Sciatic nerve (tissue), 2 donors: ENCODE results near the gene WWOX. TPM values are rescaled to one million over a fixed set of nuclear protein-coding genes. Genes with fewer than 3 reads are reported as not detected.

Experiments
- ATAC-seq: fragments of 200-7000 bp; cut with Tn5 transposase; one replicate; pipeline ENCODE4 v1.9.1; 2020; ENCODE audit warnings: mild to moderate bottlenecking, moderate library complexity
- DNase-seq: peaks from one replicate; pipeline ENCODE4 v3.0.0-alpha.2; 2020; ENCODE audit warnings: low spot score
- intact Hi-C: fragments of 100-400 bp; cut with DNase I; formaldehyde crosslinking; loops from one replicate; pipeline ENCODE4 v1.14.2; 2022
- total RNA-seq: library from RNA; stranded (reverse); fragmentation: NEBNext Ultra II Directional; extraction: Animal tissue kit (Norgen Biotek cat#: 25700); gene quantifications from one replicate; pipeline ENCODE4 v1.2.1, GENCODE V29; 2021
- donor health status: DM: no; HTN: no; CAD: no.
- donor health status: DM: no; HTN: no; CAD: no.

The WWOX gene
- total RNA-seq, 1 donor from 2014 or later = 30.7 TPM

DNA sequence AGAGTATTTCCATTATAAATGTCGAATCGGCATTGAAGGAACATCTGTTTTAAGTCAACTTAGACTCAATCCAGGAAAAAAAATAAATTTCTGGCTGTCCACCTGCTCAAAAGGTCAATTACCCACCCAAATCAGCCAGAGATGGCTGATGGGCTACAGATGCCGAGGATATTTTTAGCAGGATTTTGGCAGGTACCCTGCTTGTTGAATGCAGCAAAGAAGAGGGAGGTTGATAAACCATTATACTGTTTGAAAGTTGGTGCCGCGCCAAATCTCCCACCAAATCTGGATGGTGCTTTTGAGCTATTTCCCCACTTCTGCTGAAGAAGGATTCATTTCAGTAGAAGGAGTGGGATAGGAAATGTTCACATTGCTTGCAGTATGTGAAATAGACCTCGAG, 963.4 kb downstream of the WWOX start:
- intact Hi-C loops = no loop called here
- no peak for DNase-seq
- no peak for ATAC-seq

DNA sequence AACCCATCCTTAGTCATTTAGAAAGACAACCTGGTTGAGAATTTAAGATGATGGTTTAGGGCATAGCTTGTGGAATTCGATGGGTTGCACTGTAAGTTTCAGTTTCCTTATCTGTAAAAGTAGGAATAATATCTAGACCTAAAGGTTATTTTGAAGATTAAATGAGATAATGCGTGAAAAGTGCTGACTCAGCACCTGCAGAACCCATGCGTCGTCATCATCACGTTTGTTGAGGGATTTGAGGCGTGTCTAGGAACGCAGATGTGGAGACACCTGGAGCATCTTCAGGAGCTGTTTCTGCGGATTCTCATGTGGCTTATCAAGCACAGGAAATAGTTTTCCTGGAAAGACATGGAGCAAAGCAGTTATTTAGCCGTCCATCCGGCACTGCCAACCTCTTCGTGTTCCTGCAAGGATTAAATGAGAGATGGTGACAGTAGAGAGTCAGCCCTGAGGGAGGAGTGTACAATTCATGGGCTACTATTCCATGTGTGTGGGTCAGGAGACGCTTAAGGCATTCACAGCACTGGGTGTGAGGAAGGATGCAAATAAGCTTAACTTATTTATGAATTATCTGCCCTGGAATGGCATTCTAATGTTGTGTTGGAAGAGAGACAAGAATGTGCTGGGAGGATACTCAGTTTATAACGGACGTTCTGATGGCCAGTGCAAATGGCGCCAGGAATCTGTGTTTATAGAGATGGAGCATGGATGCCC, 965.0 kb downstream of the WWOX start:
- intact Hi-C loops = no loop called here
- no peak for ATAC-seq
- no peak for DNase-seq

DNA sequence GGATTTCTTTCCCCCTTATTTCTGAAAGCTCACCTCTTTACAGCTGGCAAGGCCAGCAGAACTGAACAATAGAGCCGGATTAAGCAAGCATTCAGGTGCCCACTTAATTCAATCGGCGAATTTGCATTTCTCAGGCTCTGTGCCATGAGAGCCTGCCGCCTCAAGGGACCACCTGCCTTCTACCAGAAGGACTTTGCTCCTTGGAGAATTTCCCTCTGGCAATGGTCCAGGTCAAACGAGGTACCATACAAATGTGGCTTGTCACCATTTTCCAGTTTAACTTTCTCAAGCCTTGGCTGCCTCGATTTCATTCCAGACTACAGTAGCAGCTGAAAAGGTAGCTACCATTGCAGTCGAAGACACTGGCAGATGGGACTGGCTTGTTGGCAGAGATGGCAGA, 967.1 kb downstream of the WWOX start:
- DNase-seq (no peak), ATAC-seq (no peak)
- intact Hi-C loops = no loop called here

DNA sequence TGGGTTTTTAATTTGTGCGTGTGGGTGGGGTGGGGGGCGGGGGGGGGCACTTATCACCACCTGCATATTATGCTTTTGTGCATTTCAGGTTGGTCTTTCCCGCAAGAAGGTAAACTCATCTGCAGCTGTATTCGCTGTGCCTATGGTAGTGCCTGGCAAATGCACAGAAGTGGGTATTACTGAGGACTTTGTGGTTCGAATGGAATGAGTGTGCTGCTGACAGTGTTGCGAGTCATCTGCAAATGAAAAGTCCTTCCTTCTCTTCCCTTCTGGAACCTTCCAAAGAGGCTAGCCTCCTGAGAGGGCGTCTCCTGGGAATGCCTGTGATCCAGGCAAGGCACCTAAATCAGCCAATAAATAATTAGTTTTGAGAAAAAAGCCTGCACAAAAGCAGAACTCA, 968.1 kb downstream of the WWOX start:
- ATAC-seq = no peak
- DNase-seq = no peak
- intact Hi-C loops = no loop called here

DNA sequence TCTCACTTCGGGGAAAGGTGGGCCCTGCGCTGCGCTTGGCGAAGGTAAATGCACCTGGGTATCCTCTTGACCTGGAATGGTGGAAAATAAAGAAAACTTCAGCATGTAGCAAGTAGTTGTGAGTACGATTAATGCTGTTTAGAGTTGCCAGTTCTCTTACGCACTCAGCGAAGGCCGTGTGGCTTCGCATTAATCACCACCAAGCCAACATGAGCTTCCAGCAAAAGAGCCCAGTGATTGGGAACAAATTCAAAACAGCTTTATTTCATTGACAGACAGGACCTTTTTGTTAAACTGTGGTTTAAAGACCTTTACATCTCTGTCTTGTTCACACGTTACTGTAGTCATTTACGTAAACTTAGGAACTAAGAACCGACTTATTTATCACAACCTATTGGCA, 969.7 kb downstream of the WWOX start:
- intact Hi-C loops = no loop called here
- ATAC-seq = no peak

DNA sequence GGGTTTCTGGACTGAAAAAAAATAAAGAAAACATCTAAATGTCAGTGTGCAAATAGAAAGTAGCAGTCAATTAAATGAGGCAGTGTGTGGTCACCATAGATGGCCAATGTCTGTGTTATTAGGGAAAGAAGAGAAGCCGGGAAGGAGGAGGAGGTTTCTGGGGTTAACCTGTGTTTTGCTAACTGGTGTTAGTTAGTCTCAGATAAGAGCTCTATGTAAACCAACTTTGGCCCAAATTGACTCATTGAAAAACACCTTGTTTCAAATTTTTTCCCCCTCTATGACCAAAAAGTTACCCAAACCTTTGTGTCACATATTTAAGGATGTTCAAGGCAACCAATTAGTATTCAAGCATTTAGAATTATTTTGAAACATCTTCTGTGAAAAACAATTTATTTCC, 970.2 kb downstream of the WWOX start:
- ATAC-seq = no peak
- intact Hi-C loops = no loop called here
- no peak for DNase-seq

More for the DNA sequence above, 969.7 kb downstream of the WWOX start:
- DNase-seq = no peak

DNA sequence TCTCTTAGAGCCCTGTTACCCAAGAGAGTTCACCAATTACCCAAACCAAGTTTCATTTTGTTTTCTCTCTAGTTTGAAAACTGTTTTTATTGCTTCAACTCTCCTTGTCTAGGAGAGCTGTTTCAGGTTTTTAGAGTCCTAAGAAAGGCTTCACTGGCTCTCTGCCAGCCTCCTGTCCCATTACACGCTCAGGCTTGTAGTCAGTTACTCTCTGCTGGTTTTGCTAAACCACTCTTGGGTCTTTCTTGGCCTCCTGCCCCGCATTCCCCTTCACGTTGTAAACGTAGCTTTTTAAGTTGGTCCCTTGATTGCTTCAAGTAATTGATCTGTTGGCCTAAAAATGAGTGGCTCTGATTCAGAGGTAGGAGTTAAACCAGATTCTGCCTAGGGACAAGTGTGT, 972.0 kb downstream of the WWOX start:
- intact Hi-C loops = no loop called here
- ATAC-seq (peak; percentile 49), DNase-seq (no peak)

DNA sequence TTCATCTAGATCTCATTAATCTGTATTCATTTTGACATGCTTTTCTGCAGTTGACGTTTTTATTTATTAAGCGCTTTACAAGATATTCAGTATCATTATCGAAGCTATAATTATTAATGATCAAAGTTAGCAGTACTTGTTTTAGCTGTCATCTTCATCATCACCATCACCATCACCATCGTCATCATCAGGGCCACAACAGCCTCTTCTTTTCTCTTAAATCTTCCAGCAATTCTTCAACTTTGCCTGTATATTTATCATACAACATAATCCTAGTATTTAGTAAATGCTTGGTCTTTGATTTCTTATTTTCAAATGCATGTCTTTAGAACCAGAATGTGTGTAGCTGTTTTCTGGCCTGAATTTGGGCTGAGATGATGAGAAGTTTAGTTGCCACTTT, 973.1 kb downstream of the WWOX start:
- intact Hi-C loops = no loop called here
- DNase-seq = no peak
- no peak for ATAC-seq

DNA sequence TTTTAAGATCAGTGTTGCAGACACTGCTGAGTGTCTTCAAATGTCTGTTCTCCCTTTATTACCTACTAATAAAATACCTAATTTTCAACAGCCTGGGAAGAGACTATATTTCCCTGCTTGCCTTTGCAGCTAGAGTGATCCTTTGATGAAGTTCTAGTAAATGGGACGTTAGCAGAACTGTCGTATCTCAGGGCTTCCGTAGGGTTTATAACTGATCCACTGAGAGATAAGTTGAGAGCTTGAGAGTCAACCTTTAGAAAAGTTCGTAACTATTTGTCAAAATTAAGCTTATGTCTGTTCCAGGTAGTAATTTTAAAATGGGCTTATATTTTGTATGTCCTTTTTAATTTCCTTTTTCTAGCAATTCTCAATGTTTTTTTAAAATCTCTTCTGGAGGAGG, 974.1 kb downstream of the WWOX start:
- intact Hi-C loops = no loop called here
- ATAC-seq (no peak), DNase-seq (no peak)

DNA sequence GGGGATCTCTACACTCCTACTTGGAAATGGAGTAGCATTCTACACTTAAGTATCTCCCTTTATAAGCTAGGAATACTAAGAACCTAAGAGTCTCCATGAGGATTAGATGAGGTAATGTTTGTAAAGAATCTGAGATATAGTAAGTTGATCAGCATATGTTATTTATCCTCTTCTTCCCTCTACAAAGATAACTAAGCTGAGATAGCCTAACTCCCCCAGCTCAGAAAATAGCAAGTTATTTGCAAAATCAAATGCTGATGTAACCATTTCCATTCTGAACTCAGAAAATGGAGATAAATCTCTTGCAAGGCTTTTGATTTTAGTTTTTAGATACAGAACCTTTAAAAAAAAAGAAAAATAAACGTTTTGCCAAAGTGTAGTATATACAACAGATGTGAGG, 975.1 kb downstream of the WWOX start:
- DNase-seq (no peak), ATAC-seq (no peak)
- intact Hi-C loops = no loop called here

DNA sequence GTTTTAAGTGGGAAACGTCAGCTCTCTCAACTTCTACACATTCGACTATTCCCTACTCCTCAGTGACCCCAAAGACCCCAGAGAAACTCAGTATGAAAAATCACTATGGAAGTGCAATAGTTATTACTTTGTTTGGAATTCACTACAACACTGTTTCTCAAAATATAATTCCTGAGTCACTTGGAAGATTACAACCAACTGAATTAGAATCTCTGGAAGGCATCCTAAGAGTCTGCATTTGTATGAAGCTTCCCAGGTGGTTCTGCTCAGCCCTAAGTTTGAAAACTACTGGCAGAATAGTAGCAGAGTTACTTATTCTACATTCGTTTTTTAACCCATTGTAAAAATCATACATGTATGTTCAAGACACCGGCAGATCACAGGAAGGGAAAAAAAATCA, 975.5 kb downstream of the WWOX start:
- intact Hi-C loops = no loop called here
- ATAC-seq = no peak
- no peak for DNase-seq

DNA sequence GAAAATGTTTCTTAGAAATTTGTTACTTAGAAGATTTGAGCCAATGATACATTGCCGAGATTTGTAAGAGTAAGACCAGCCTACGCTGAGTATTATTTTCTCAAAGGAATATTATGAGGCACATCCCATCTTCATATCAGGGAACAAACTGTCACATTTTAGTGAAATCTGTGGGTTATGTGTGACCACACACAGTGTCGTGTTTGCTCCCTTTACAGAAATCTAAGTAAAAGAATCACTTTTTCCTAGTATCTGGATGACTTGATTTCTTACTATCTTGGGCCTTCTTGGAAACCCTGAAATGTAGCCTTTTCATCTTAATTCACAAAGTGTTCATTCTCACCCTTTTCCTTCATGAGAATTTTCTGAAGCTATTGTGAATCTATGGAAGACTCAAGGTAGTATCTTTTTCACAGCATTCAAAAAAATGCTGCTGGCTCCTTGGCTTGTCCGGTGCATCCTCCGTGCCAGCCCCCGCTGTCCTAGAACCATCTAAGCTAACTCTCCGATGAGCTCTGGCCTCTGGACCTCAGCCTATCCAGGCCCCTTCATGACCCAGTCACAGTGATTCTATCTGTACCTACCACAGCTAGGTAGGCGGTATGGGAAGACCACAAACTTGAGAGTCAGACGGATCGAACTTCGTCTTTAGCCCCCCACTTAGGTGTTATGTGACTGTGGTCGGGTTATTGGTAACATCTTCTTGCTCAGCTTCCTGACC, 976.8 kb downstream of the WWOX start:
- ATAC-seq (no peak), DNase-seq (no peak)
- intact Hi-C loops = no loop called here

DNA sequence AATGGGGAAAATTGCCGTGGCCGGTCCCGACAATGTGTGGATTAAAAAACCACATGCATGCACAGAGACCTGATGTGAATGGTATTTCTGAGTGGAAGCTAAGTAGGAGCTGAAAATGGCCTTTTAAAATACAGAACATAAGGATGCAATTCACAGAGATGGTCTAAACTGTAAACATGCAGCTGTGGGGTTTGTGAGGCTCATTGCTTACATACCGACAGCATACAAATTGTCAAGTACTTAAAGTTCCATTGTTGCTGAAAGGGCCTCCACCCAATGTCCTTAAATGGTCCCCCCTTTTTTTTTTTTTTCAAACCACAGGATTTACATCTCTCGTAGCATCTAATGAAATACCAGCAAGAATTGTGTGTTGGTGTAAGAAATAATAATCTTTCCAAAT, 977.9 kb downstream of the WWOX start:
- intact Hi-C loops = no loop called here
- ATAC-seq (no peak), DNase-seq (no peak)

DNA sequence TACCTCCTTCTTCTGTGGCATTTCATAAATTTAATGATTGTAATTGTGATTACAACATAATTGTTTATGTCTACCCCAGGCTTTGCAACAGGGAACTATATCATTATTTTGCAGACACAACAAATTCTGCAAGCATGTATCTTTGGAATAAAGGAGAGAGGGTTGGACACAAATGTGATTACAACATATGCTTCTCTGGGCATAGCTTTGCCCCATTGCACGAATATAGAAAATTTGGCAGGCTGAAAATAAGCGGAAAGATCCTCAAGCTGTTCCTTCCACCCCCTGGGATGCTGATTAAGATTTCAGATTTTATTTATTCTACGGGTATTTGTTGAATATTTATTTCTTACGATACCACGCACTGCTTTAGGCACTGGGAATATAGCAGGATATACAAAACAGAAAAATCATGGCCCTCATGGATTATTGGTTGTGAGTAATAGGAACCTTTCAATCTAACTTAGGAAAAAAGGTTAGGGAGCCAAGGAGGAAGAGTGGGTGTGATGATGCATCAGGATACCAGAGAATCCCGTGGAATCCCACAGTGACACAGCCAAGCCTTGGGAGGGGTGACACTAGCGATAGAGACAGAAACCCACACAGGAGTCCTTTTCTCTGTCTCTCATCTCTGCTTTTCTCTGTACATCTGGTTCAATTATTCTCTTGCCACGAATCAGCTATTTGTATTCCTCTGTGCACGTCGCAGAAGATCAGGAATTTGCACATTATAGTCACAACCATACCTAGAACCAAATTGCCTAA, 980.4 kb downstream of the WWOX start:
- intact Hi-C loops = no loop called here
- DNase-seq = no peak
- no peak for ATAC-seq

DNA sequence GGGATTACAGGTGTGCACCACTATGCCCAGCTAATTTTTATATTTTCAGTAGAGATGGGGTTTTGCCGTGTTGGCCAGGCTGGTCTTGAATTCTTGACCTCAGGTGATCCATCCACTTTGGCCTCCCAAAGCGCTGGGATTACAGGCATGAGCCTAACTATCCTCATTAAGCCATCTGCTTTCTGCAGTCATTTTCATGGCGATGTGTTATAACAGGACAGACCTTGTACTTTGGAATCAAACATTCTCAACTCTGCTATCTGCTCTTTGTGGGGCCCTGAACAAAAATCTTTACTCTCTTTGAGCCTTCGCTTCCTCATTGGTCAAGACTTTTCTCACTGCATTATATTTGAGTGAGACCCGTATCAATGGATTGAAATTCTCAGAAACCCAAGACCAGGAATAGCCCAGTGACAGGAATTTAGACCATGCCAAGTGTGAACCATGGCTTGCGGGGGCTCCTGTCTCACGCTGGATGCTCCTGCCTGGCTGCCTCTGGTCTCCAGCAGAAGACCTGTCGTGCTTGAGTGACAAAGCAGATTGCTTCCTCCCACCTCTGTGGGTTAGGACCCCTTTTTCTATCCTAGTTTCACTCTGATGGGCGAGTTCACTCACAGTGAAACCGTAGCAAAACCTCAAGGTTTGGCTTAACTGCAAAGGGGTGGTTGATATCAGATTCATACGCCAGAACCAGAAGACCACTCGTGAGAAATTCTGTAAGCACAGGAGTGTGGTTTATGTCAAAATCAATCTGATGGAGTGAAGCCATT, 982.0 kb downstream of the WWOX start:
- no peak for ATAC-seq
- intact Hi-C loops = no loop called here
- DNase-seq = no peak

DNA sequence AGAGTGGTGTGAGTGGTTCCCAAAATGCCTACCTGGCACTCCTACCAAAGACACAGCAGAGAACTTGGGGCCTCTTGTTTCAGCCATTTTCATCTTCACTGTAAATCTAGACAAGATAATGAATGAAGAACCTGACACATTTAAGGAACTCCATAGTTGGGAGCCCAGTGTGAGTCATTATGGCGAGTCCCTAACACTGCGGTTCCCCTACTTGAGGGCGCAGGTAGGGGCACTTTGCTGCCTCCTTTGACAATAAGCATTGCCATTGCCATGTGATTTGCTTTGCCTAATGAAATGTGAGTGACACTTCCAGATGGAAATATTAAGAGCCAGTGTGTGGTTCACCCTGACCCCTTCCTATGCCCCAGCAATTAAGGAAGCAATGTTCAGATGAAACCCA, 983.5 kb downstream of the WWOX start:
- intact Hi-C loops = no loop called here
- no peak for ATAC-seq

DNA sequence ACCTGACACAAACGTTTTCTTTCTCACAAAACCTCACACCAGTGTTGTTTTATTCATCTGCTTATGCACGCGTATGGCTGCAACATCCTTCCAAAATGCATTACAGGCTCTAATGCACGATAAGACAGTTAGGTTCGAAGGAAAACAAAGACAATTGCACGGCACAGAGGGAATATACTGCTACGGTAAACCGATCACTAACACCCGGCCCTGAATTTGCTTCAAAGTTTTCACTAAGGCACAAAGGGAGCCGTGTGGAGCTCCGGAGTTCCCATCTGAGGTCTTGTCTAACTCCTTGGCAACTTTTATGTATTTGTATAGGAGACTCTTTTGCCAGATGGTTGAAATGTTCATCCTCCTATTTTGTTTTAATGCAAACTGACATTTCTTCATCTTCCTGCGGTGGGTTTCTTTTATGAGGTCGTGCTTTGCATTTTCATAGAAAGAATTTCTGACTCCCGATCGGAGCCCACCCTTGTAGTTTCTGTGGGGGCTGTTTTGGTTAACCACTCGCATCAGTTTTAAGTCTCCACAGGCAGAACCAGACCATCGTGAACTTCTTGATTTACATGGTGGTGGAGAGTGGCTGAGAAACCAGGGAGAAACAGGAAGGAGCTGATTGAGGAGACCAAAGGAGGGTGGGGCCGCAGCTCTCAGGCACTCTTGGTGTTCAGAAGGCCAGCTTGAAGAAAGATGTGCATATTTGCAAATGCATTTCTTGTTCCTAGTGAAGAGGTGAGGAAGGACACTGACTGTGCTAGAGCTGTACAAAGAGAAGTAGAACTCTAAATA, 984.2 kb downstream of the WWOX start:
- no peak for ATAC-seq
- intact Hi-C loops = no loop called here
- no peak for DNase-seq

More for the DNA sequence above, 983.5 kb downstream of the WWOX start:
- DNase-seq = no peak

DNA sequence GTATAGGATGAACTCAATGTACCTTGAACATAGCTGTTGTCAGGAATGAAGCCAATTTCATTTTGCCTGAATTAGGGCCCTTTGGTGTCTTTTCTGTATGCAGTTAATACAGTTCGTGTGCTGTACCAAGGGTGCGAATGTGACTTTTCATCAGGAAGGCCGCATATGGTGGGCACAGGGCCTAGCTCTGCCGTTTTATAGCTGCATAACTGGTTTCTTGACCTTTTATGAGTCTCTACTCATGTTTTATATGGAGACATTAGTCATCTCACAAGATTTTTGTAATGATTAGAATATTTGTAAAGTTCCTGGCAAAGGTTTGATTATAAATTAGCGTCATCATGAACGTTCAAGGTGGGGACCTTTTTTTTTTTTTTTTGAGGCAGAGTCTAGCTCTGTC, 989.5 kb downstream of the WWOX start:
- no peak for ATAC-seq
- no peak for DNase-seq
- intact Hi-C loops = no loop called here
